Breast epithelium (tissue), 4 donors: ENCODE measurements around the gene PRR5L. TPM values are rescaled to one million over a fixed set of nuclear protein-coding genes. Genes with fewer than 3 reads are reported as not detected.

Source experiments
- DNase-seq, 2 donors: peaks; one replicate each; pipeline ENCODE4 v3.0.0-alpha.2; 2019; ENCODE audit warnings: low spot score in 2 of 2
- H3K27ac ChIP-seq, 2 donors: fragments of 200-600 bp; sonication (generic) in 1 of 2; one replicate each; pipeline ENCODE4 v1.5.1; 2016 to 2019; ENCODE audit warnings: mild to moderate bottlenecking in 1 of 2
- H3K27me3 ChIP-seq, 2 donors: fragments of 200-600 bp; sonication (generic) in 1 of 2; one replicate each; pipeline versions ENCODE4 v1.5.1 to v1.6.0; 2017 to 2019; ENCODE audit warnings: control low read depth in 1 of 2, mild to moderate bottlenecking in 1 of 2
- H3K36me3 ChIP-seq: fragments of 200-600 bp; one replicate; pipeline ENCODE4 v1.5.1; 2019
- H3K4me1 ChIP-seq, 2 donors: fragments of 200-600 bp; sonication (generic); one replicate each; pipeline ENCODE4 v1.5.1; 2016 to 2019; ENCODE audit warnings: control low read depth in 1 of 2
- H3K4me3 ChIP-seq, 3 donors: fragments of 200-600 bp; sonication (generic); 1 replicate in 2 of 3; 2 replicates in 1 of 3; pipeline ENCODE4 v1.5.1; 2016 to 2019; ENCODE audit warnings: mild to moderate bottlenecking in 3 of 3, moderate library complexity in 2 of 3
- H3K9me3 ChIP-seq, 2 donors: fragments of 200-600 bp; sonication (generic) in 1 of 2; one replicate each; pipeline ENCODE4 v1.5.1; 2016 to 2019; ENCODE audit warnings: control low read depth in 1 of 2
- POLR2A ChIP-seq: fragments of 450-650 bp; IDR thresholded peaks from one replicate; pipeline ENCODE4 v1.6.1; 2016; ENCODE audit warnings: antibody characterized with exemption, mild to moderate bottlenecking, moderate library complexity
- POLR2AphosphoS5 ChIP-seq, 3 donors: sonication (generic); formaldehyde crosslinking; IDR thresholded peaks; one replicate each; pipeline ENCODE4 v1.6.1; 2017; ENCODE audit warnings: antibody characterized with exemption in 3 of 3
- intact Hi-C: fragments of 100-400 bp; cut with DNase I; formaldehyde crosslinking; loops from one replicate; pipeline ENCODE4 v1.15.1; 2023; ENCODE audit warnings: low total_unique reads
- total RNA-seq, 3 donors: library from RNA; depleted of rRNA; stranded (reverse); fragments of >200 nt; gene quantifications; one replicate each; pipeline ENCODE4 v1.1.0, GENCODE V29; 2016
- TF ChIP-seq, protein P1 (sequence below), 3 donors: fragments of 450-650 bp; IDR thresholded peaks; one replicate each; pipeline ENCODE4 v1.5.1; 2016 to 2017; ENCODE audit warnings: antibody characterized with exemption in 3 of 3, mild to moderate bottlenecking in 3 of 3, moderate library complexity in 3 of 3

Gene PRR5L
- total RNA-seq, 3 donors from 2014 or later, result 5.6 to 16.1 (median 16.0) TPM

GRCh38 chr11:36454941-36455631 lies 159.0 kb downstream of the PRR5L start:
- no peak for DNase-seq
- H3K27ac ChIP-seq, result peak overlapping the region; percentile 90 to 95
- intact Hi-C loops, result no loop called here
- no peaks in the 10 kb centered on the region for H3K9me3 ChIP-seq
- peaks cover 16 to 26% of the 10 kb centered on the region in 2 donors for H3K4me1 ChIP-seq
- TF ChIP-seq, protein P1, sequence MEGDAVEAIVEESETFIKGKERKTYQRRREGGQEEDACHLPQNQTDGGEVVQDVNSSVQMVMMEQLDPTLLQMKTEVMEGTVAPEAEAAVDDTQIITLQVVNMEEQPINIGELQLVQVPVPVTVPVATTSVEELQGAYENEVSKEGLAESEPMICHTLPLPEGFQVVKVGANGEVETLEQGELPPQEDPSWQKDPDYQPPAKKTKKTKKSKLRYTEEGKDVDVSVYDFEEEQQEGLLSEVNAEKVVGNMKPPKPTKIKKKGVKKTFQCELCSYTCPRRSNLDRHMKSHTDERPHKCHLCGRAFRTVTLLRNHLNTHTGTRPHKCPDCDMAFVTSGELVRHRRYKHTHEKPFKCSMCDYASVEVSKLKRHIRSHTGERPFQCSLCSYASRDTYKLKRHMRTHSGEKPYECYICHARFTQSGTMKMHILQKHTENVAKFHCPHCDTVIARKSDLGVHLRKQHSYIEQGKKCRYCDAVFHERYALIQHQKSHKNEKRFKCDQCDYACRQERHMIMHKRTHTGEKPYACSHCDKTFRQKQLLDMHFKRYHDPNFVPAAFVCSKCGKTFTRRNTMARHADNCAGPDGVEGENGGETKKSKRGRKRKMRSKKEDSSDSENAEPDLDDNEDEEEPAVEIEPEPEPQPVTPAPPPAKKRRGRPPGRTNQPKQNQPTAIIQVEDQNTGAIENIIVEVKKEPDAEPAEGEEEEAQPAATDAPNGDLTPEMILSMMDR (IDR thresholded peaks at IDR 0.05), result no peak
- H3K36me3 ChIP-seq, result no peaks in the 10 kb centered on the region
- no peaks in the 10 kb centered on the region for H3K27me3 ChIP-seq
- peak overlapping the region in 1 of 3 donors; percentile 11 for H3K4me3 ChIP-seq

GRCh38 chr11:36455658-36456111 lies 159.6 kb downstream of the PRR5L start:
- Histone ChIP-seq H3K36me3 (no peaks in the 10 kb centered on the region), H3K27me3 (no peaks in the 10 kb centered on the region), H3K27ac (peak overlapping the region; percentile 90 to 95), H3K4me3 (peak overlapping the region in 1 of 3 donors; percentile 11), H3K9me3 (no peaks in the 10 kb centered on the region), H3K4me1 (peaks cover 16 to 24% of the 10 kb centered on the region in 2 donors)
- peak in 1 of 2 donors; percentile 88 for DNase-seq
- intact Hi-C loops, result no loop called here
- TF ChIP-seq, protein P1 (IDR thresholded peaks at IDR 0.05), result no peak
- peak; percentile 27 to 61 (median 33) for TF ChIP-seq POLR2AphosphoS5 (IDR thresholded peaks at IDR 0.05)

GRCh38 chr11:36456156-36456555 lies 160.1 kb downstream of the PRR5L start:
- Histone ChIP-seq H3K27ac (peak overlapping the region; percentile 90 to 95), H3K9me3 (no peaks in the 10 kb centered on the region), H3K36me3 (no peaks in the 10 kb centered on the region), H3K4me3 (peak overlapping the region in 1 of 3 donors; percentile 8), H3K4me1 (peaks cover 16 to 24% of the 10 kb centered on the region in 2 donors), H3K27me3 (no peaks in the 10 kb centered on the region)
- intact Hi-C loops, result no loop called here
- TF ChIP-seq, protein P1 (IDR thresholded peaks at IDR 0.05), result no peak
- no peak for TF ChIP-seq POLR2AphosphoS5 (IDR thresholded peaks at IDR 0.05)
- no peak for TF ChIP-seq POLR2A
- no peak for DNase-seq

DNA sequence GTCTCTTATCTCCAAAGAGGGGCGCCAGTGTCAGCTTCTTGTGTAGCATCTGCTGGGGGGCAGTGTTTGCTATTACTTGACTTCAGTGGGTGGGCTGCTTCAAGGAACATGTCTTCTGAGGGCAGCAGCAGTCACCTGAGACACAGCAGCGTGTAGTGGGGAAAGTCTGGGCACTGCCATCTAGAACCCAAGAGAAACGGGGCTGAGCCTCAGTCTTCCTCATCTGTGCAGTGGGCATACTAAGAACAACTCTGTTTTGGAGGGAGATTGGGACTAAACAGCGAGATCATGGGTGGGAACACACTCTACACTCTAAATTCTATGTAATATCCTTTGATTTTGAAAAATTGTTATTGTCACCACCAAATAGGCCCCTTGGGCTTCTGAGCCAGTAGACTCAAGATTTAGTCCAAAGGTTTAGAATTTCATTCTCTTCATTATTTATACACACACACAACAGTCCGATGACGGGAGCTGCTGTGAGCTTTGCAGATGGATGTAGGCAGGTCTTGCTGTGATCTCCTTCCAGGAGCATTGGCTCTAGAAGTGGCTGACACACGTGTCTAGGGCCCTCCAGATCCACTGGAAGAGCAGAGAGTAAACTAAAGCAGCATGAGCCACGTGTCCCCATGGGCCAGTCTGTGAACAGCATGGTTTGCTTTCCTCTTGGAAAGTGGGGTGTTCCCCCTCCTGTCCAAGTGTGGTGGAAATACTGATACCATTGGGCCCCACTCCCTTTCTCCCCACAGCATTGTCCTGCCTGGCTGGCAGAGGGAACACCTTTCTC lies 162.2 kb downstream of the PRR5L start:
- Histone ChIP-seq H3K36me3 (no peaks in the 10 kb centered on the region), H3K9me3 (no peaks in the 10 kb centered on the region), H3K4me1 (peaks cover 16% of the 10 kb centered on the region in 2 donors), H3K4me3 (no peak overlapping the region), H3K27me3 (no peaks in the 10 kb centered on the region), H3K27ac (no peak overlapping the region)
- intact Hi-C loops, result no loop called here
- TF ChIP-seq POLR2AphosphoS5 (IDR thresholded peaks at IDR 0.05) (no peak), POLR2A (no peak)
- TF ChIP-seq, protein P1 (IDR thresholded peaks at IDR 0.05), result no peak
- no peak for DNase-seq

DNA sequence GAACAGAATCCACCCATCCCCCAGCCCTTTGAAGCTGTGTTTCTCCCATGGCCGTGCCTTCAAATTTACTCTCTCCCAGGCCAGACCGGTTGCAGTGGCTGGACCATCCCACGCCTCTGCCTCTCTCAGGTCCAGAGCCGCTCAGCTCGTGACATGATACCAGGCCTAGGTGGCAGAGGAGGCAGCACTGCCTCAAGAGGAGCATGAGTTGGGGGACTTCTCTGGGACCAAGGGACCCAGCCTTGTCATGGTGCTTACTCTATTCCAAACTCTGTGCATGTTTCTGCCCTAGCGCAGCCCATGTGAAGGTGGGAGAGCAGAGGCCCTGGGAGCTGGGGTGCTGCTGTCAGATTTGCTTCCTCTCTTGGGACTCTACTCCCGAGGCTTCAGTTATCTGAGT lies 163.0 kb downstream of the PRR5L start:
- Histone ChIP-seq H3K4me1 (peaks cover 16% of the 10 kb centered on the region in 2 donors), H3K9me3 (no peaks in the 10 kb centered on the region), H3K27me3 (no peaks in the 10 kb centered on the region), H3K36me3 (no peaks in the 10 kb centered on the region), H3K27ac (no peak overlapping the region), H3K4me3 (no peak overlapping the region)
- TF ChIP-seq POLR2AphosphoS5 (IDR thresholded peaks at IDR 0.05), result no peak
- TF ChIP-seq POLR2A, result no peak
- TF ChIP-seq, protein P1 (IDR thresholded peaks at IDR 0.05), result no peak
- intact Hi-C loops, result no loop called here
- no peak for DNase-seq
